Measurements from ENCODE around the gene ARHGAP29. TPM values are rescaled to one million over a fixed set of nuclear protein-coding genes. Genes with fewer than 3 reads are reported as not detected.

The ARHGAP29 gene
- total and polyA plus RNA-seq, 2 experiments from 2014 or later = 9.6 to 22.3 TPM

- Histone ChIP-seq H3K27ac (no peak overlapping the region), H2AFZ (no peak overlapping the region), H3K9me3 (ENCODE audit: low read depth) (no peaks in the 10 kb centered on the region), H3K9me2 (replicated peaks; ENCODE audit: insufficient read depth) (no peaks in the 10 kb centered on the region), H3K4me2 (no peak overlapping the region), H3K4me3 (no peak overlapping the region), H4K20me1 (ENCODE audit: insufficient read depth, poor library complexity, severe bottlenecking) (no peaks in the 10 kb centered on the region), H3K27me3 (no peaks in the 10 kb centered on the region), H3K36me3 (replicated peaks; ENCODE audit: insufficient read depth, low read depth) (no peaks in the 10 kb centered on the region), H3K4me1 (ENCODE audit: insufficient read depth) (no peaks in the 10 kb centered on the region), H3K79me2 (no peaks in the 10 kb centered on the region)
- TF ChIP-seq EZH2 (IDR thresholded peaks at IDR 0.05; ENCODE audit: borderline replicate concordance) (no peak), EZH2phosphoT487 (IDR thresholded peaks at IDR 0.05; ENCODE audit: low read depth, severe bottlenecking, unreplicated experiment) (no peak), CTCF (IDR thresholded peaks at IDR 0.05; ENCODE audit: poor library complexity) (no peak)
- no peak for DNase-seq (ENCODE audit: low spot score)
Observed at GRCh38 chr1:94257444-94257843, 20.1 kb upstream of the ARHGAP29 start.

- H3K79me2 ChIP-seq = no peaks in the 10 kb centered on the region
- no peak overlapping the region for H3K4me3 ChIP-seq
- DNase-seq (ENCODE audit: low spot score) = no peak
- H3K9me3 ChIP-seq (ENCODE audit: low read depth) = no peaks in the 10 kb centered on the region
- H3K36me3 ChIP-seq (replicated peaks; ENCODE audit: insufficient read depth, low read depth) = no peaks in the 10 kb centered on the region
- H3K4me2 ChIP-seq = no peak overlapping the region
- no peak overlapping the region for H3K27ac ChIP-seq
- H3K9me2 ChIP-seq (replicated peaks; ENCODE audit: insufficient read depth) = no peaks in the 10 kb centered on the region
- H4K20me1 ChIP-seq (ENCODE audit: insufficient read depth, poor library complexity, severe bottlenecking) = no peaks in the 10 kb centered on the region
- TF ChIP-seq CTCF (IDR thresholded peaks at IDR 0.05; ENCODE audit: poor library complexity) (no peak), EZH2phosphoT487 (IDR thresholded peaks at IDR 0.05; ENCODE audit: low read depth, severe bottlenecking, unreplicated experiment) (no peak), EZH2 (IDR thresholded peaks at IDR 0.05; ENCODE audit: borderline replicate concordance) (no peak)
- no peaks in the 10 kb centered on the region for H3K4me1 ChIP-seq (ENCODE audit: insufficient read depth)
- no peak overlapping the region for H2AFZ ChIP-seq
- no peaks in the 10 kb centered on the region for H3K27me3 ChIP-seq
- WGBS (ENCODE audit: low lambda C conversion rate, missing lambda C conversion rate) = 70% methylated on average over 2 of the region's 2 CpGs
Observed at GRCh38 chr1:94255476-94255875, 18.1 kb upstream of the ARHGAP29 start.

- Histone ChIP-seq H3K27me3 (no peaks in the 10 kb centered on the region), H3K9me3 (ENCODE audit: low read depth) (no peaks in the 10 kb centered on the region), H4K20me1 (ENCODE audit: insufficient read depth, poor library complexity, severe bottlenecking) (no peaks in the 10 kb centered on the region), H2AFZ (no peak overlapping the region), H3K4me3 (no peak overlapping the region), H3K4me1 (ENCODE audit: insufficient read depth) (no peaks in the 10 kb centered on the region), H3K79me2 (no peaks in the 10 kb centered on the region), H3K4me2 (no peak overlapping the region), H3K9me2 (replicated peaks; ENCODE audit: insufficient read depth) (no peaks in the 10 kb centered on the region), H3K27ac (peak overlapping the region; percentile 0), H3K36me3 (replicated peaks; ENCODE audit: insufficient read depth, low read depth) (no peaks in the 10 kb centered on the region)
- no peak for DNase-seq (ENCODE audit: low spot score)
- 79% methylated on average over 3 of the region's 3 CpGs for WGBS (ENCODE audit: low lambda C conversion rate, missing lambda C conversion rate)
- no peak for TF ChIP-seq EZH2 (IDR thresholded peaks at IDR 0.05; ENCODE audit: borderline replicate concordance)
- no peak for TF ChIP-seq EZH2phosphoT487 (IDR thresholded peaks at IDR 0.05; ENCODE audit: low read depth, severe bottlenecking, unreplicated experiment)
- TF ChIP-seq CTCF (IDR thresholded peaks at IDR 0.05; ENCODE audit: poor library complexity) = no peak
Observed at GRCh38 chr1:94254073-94254810, 16.9 kb upstream of the ARHGAP29 start.
